ENCODE results near the gene MRPL58.
"Not testable (repeated sequence)": the region's sequence is repeated elsewhere in the genome, so short reads cannot be mapped to it uniquely, and the experiment has no call there.

MRPL58 gene

DNA sequence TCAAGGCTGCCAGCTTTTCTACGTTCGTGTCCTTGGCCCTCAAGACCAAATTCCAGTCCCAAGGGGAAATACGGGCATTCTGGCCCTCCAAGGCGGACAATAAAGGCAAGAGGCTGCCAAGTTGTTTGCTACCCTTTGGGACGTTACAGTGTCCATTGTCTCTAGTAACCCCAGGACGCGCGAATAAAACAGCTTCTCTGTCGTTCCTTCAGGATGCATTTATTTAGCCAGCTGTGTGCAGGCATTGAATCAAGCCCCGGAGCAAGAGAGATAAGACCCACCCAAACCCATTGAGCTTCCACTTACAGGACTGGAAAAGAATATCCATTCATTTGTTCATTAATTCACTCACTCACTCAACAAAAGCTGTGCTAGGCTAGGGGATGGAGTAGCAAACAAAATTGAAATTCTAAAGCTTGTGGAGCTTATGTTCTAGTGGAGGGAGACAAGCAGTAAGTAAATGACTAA lies 656 bp downstream of the MRPL58 start:
- H3K4me3 Mint-ChIP-seq, result peak overlapping the region; percentile 91 to 96 (median 94)
- TF ChIP-seq, protein P1, sequence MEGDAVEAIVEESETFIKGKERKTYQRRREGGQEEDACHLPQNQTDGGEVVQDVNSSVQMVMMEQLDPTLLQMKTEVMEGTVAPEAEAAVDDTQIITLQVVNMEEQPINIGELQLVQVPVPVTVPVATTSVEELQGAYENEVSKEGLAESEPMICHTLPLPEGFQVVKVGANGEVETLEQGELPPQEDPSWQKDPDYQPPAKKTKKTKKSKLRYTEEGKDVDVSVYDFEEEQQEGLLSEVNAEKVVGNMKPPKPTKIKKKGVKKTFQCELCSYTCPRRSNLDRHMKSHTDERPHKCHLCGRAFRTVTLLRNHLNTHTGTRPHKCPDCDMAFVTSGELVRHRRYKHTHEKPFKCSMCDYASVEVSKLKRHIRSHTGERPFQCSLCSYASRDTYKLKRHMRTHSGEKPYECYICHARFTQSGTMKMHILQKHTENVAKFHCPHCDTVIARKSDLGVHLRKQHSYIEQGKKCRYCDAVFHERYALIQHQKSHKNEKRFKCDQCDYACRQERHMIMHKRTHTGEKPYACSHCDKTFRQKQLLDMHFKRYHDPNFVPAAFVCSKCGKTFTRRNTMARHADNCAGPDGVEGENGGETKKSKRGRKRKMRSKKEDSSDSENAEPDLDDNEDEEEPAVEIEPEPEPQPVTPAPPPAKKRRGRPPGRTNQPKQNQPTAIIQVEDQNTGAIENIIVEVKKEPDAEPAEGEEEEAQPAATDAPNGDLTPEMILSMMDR (IDR thresholded peaks at IDR 0.05; ENCODE audit: unreplicated experiment in 3 of 3), result no peak
- no peaks in the 10 kb centered on the region for H3K9me3 Mint-ChIP-seq
- peaks cover 23% of the 10 kb centered on the region for H3K4me1 Mint-ChIP-seq
- peak overlapping the region; percentile 97 to 99 (median 97) for H3K27ac Mint-ChIP-seq
- no peaks in the 10 kb centered on the region for H3K27me3 Mint-ChIP-seq (ENCODE audit: low read depth)
- peaks cover 18% of the 10 kb centered on the region for H3K36me3 Mint-ChIP-seq (ENCODE audit: low read depth)

GRCh38 chr17:75019146-75019545 lies 6.7 kb downstream of the MRPL58 start:
- Mint-ChIP-seq H3K4me3 (no peak overlapping the region), H3K27me3 (ENCODE audit: low read depth) (no peaks in the 10 kb centered on the region)

DNA sequence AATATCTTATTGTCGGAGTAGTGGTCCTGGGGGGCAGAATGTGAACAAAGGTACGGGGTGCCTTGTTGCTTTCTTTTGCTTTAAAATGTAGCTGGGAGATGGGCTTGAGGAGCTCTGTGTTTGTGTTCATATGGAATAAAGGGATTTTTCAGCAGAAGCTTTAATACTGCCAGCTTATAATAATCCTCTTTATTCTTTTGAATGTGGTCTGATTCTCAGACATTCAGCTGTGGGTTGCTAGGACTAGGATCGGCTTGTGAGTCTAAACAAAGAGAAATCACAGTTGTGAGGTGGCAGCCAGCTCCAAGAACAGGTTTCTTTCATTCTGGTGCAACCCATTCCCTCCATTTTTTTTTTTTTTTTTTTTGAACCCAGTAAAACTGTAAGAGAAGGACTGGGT lies 7.2 kb downstream of the MRPL58 start:
- Mint-ChIP-seq H3K27ac (no peak overlapping the region), H3K9me3 (no peaks in the 10 kb centered on the region), H3K27me3 (ENCODE audit: low read depth) (no peaks in the 10 kb centered on the region), H3K4me3 (no peak overlapping the region), H3K4me1 (no peaks in the 10 kb centered on the region), H3K36me3 (ENCODE audit: low read depth) (peaks cover 54% of the 10 kb centered on the region)
- TF ChIP-seq, protein P1 (IDR thresholded peaks at IDR 0.05; ENCODE audit: unreplicated experiment in 3 of 3), result no peak

More at GRCh38 chr17:75019146-75019545, 6.7 kb downstream of the MRPL58 start:
- Mint-ChIP-seq H3K9me3 (no peaks in the 10 kb centered on the region), H3K36me3 (ENCODE audit: low read depth) (peaks cover 51% of the 10 kb centered on the region), H3K4me1 (no peaks in the 10 kb centered on the region), H3K27ac (no peak overlapping the region)
- TF ChIP-seq, protein P1 (IDR thresholded peaks at IDR 0.05; ENCODE audit: unreplicated experiment in 3 of 3), result no peak

- Mint-ChIP-seq H3K36me3 (ENCODE audit: low read depth) (peaks cover 53% of the 10 kb centered on the region), H3K4me1 (no peaks in the 10 kb centered on the region), H3K27ac (no peak overlapping the region), H3K4me3 (no peak overlapping the region), H3K9me3 (peaks cover 3% of the 10 kb centered on the region), H3K27me3 (ENCODE audit: low read depth) (no peaks in the 10 kb centered on the region)
- TF ChIP-seq, protein P1 (IDR thresholded peaks at IDR 0.05; ENCODE audit: unreplicated experiment in 3 of 3), result no peak
Measured at GRCh38 chr17:75020331-75021110, 8.1 kb downstream of the MRPL58 start.

- TF ChIP-seq, protein P1 (IDR thresholded peaks at IDR 0.05; ENCODE audit: unreplicated experiment in 3 of 3), result no peak
- no peaks in the 10 kb centered on the region for H3K4me1 Mint-ChIP-seq
- no peak overlapping the region for H3K4me3 Mint-ChIP-seq
- H3K27ac Mint-ChIP-seq, result no peak overlapping the region
- H3K9me3 Mint-ChIP-seq, result peaks cover 16% of the 10 kb centered on the region
- peaks cover 34% of the 10 kb centered on the region for H3K36me3 Mint-ChIP-seq (ENCODE audit: low read depth)
- no peaks in the 10 kb centered on the region for H3K27me3 Mint-ChIP-seq (ENCODE audit: low read depth)
Measured at GRCh38 chr17:75024686-75025397, 12.4 kb downstream of the MRPL58 start.

GRCh38 chr17:75025398-75025734 lies 12.9 kb downstream of the MRPL58 start:
- not testable (repeated sequence) for H3K4me3 Mint-ChIP-seq; H3K27me3 Mint-ChIP-seq (ENCODE audit: low read depth); H3K27ac Mint-ChIP-seq; H3K4me1 Mint-ChIP-seq
- Mint-ChIP-seq H3K9me3 (peaks cover 20% of the 10 kb centered on the region), H3K36me3 (ENCODE audit: low read depth) (peaks cover 35% of the 10 kb centered on the region)

DNA sequence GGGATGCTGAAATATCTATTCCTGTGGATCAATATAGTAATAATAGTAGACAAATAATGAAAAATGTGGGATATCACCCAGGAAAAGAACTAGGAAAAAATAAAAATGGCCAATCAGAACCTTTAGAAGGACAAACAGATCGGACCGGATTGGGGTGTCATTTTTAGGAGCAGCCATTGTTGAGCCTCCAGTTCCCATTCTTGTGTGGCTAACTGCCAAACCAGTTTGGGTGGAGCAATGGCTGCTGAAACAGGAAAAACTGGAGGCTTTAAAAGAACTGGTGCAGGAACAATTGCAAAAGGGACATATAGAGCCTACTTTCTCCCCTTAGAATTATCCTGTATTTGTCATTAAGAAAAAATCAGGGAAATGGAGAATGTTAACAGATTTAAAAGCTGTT lies 14.2 kb downstream of the MRPL58 start:
- not testable (repeated sequence) for H3K4me1 Mint-ChIP-seq; H3K27me3 Mint-ChIP-seq (ENCODE audit: low read depth); H3K4me3 Mint-ChIP-seq; H3K27ac Mint-ChIP-seq
- peaks cover 24% of the 10 kb centered on the region for H3K36me3 Mint-ChIP-seq (ENCODE audit: low read depth)
- peaks cover 22% of the 10 kb centered on the region for H3K9me3 Mint-ChIP-seq
